Stimulated activated CD8-positive, alpha-beta memory T cell treated with anti-CD3 and anti-CD28 coated beads, Interleukin-4, amount 100 ng/mL, for 24 hours (primary cell): ENCODE results near the gene CFAP65.

ENCODE experiments used
- DNase-seq: peaks from one replicate; pipeline ENCODE4 v3.0.0-alpha.2; 2020; ENCODE audit warnings: low read depth

Gene CFAP65

DNA sequence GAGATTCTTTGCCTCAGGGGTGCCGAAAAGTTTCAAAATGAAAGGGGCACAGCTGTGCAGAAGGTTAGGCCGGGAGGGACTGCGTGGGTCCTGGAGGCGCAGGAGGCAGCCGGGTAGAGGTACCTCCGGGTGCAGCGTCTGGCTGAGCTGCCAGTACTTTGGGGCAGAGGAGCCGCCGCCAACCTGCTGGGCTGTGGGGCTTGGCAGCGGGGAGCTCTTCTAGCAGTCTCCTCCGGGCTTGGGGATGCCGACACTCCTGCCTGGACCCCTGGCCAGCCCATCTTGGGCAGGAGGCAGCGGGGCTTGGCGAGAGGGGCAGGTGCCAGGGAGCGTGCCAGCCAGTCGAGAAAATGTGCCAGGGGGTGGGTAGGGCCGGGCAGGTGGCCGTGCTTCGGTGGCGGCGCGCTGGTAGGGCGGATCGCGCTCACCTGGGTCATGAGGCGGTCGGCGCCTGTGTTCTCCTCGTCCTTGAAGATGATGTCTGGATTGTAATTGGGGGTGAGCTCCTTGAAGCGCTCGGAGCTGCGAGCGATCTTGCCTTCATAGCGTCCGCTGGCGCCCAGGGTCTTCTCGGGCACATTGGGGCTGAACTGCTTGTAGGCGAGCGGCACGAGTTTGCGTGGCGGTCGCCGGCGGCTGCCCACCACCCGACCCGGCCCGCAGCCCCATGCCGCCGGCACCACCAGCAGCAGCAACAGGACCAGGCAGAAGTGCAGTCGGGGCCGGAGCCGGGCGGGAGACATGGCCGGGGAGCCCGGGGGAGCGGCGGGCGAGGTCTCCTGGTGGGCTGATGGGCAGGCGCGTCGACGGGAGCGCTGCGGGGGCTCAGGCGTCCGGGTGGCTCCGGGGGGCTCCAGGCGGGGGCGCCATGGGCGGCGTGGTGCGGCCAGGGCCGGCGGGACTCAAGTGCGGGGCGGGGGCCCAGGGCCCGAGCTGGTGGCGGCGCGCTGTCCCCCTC lies 18.7 kb upstream of the CFAP65 start:
- DNase-seq, result no peak

DNA sequence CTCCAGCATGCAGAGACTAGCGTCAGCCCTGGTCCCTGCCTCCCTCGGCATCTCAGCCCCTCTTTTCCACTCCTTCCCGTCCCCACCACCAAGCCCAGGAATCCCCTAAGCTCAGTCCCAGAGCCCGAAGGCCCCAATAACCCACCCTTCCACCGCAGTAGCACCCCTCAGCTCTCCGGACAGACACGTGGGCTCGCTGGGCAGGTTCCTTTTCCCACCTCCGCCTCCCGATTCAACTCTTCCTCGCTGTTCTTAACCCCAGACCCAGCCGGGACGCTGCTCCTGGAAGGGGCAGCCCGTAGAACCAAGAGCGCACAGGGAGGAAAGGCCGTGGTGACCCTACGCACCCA lies 18.0 kb upstream of the CFAP65 start:
- DNase-seq, result no peak

DNA sequence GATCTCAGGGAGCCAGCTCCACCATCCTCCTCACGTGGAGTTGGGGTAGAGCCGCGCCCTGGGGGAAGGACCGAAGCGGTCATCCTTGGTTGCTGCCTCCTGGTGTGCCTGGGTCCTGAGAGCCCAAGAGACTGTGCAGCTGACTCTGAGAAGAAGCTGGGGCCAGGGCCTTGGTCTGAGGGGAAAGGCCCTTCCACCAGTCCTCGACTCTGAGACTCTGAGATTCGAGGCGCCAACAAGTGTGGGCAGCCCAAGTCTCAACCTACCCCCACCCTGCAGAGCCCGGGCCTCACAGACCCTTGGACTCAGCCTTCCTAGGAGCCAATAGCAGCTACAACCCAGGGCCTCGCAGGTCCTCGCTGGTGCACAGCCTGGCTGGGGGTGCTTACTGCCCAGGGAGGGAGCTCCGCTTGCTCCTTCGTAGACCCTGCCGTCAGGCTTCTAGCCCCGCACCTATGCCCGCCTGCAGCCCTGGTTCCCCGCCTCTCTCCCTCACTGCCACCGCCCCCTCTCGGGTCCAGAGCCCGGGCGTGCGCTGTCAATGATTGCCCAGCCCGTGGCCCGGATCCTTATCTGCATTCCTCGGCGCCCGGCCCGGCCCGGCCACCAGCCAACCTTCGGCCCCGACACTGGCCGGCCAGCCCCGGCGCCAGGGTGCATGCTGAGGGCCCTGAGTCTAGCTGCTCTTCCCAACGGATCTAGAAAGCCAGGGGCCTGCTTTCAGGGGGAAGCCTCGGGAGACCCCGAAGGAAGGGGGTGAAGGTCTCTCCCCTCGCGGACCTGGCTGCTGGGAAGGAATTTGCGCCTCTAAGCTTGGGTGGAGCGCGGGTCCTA lies 17.4 kb upstream of the CFAP65 start:
- no peak for DNase-seq

DNA sequence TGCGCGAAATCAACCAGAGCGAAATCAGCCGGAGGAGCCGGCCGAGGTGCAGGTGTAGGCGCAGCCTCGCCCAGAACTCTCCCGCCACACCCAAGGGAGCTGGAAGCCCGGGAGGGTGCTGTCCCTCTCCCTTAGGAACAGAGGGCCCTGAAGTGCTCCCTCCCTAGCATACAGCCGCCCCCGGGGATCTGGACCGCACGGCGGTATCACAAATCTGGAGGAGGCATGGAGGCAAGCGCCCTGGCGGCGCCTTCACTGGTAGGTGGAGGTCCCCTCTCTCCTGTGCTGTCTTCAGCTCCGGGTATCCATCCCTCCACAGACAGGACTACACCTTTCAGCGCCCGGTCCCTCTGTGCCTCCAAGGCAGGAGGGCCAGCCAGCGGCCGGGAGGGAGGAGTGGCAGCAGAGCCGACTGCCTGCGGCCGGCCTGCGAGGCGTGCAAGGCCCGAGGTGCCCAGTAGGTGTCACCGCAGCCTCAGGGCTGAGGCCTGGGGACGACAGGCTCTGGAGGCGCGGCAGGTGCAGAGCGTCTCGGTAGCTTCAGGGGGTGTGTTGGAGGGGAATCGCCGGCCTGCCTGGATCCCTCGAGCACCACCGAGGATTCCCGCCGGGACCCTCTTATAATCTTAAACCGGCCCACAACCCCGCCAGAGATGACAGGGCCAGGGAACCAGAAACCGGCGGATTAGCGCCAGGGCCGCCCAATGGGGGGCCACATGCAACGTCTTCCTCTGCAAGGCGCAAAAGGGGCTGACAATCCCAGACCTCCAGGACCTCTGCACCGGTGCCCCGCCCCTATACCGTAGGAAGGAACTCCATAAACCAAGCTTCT lies 16.6 kb upstream of the CFAP65 start:
- DNase-seq, result peak; percentile 70

DNA sequence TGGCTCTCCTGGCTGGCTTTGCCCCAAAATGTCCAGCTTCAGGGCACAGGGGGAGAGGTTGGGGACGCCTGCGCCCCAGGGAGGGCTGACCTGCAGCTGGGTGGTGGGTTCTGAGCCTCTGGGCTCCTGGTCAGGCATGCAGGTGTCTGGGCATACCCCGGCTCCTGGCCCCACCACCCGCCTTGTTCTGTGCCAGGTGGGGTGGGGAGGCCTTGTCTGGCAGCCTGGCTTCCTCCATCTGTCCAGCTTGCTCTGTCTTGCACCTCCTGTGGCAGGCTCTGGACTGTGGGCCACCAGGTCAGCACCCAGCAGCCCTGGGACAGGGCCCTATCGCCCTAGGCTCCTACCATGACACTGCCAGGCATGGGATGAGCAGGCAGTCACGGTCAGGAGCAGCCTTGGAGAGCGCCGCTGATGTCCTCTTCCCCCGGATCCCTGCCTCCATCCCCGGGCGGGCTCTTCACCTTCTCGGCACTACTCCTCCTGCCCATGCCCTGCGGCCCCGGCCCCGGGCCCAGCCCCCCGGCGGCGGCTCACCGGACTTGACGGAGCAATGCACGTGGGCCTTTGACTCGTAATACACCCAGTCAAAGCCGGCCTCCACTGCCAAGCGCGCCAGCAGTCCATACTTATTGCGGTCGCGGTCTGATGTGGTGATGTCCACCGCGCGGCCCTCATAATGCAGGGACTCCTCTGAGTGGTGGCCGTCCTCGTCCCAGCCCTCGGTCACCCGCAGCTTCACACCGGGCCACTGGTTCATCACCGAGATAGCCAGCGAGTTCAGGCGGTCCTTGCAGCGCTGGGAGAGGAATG lies 15.8 kb upstream of the CFAP65 start:
- no peak for DNase-seq

- no peak for DNase-seq
Measured at GRCh38 chr2:219056176-219056895, 15.0 kb upstream of the CFAP65 start.

GRCh38 chr2:219054956-219055903 lies 13.9 kb upstream of the CFAP65 start:
- no peak for DNase-seq

DNA sequence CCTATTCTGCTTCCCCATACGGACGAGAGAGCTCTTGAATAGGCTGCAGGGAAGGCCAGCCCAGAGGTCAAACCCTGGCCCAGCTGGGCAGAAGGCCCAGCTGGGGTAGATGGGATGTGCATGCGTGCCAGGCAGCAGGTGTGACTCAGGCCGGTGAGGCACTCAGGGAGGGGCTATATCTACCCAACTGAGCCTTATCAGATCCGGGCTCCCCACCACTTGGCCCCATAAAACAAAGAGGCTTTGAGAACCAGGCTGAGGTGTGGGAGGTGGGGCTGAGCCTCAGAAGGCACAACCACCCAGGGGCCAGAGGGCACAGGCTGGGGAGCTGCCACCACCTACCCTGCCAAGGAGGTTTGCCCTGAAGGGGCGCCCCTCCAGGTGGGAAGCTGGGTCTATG lies 8.0 kb upstream of the CFAP65 start:
- DNase-seq, result no peak

- DNase-seq, result no peak
Measured at GRCh38 chr2:219045937-219046550, 4.7 kb upstream of the CFAP65 start.

DNA sequence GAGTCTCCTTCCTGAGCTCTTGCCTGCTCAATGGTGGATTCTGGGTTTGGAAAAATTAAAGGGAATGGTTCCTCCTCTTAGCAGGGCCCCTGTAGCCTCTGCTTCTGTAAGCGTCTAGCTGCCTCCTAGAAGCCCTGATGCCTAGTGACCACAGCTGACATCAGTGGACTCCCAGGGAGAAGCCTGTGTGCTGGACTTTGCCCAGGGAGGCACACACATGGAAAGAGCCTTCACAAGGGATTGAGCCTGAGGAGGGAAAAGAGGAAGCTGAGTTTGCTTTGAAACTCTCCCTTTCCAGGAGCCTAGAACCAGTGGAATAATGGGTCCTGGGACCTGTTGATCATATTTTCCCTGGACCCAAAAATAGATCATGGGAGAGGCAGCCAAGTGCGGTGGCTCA lies 1.4 kb upstream of the CFAP65 start:
- no peak for DNase-seq

GRCh38 chr2:219042157-219042556 lies 841 bp upstream of the CFAP65 start:
- no peak for DNase-seq

DNA sequence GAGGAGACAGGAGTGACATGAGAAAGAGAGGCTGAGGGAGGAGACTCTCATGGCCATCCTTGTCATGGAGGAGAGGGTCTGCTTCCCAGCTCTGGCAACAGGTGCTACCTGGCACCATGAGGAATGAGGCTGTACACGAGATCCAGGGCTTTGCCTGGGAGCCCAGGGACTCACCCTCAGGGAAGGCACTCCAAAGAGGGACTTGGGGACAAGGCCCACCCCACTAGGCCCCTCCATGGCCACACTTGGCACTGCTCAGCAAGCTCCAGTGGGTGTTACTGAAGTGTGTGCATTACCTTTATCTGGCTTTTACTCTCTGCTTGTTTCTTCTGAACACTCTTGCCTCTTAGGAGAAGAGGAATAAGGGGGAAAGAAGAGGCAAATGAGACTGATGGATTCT lies 2.7 kb downstream of the CFAP65 start:
- DNase-seq, result no peak

DNA sequence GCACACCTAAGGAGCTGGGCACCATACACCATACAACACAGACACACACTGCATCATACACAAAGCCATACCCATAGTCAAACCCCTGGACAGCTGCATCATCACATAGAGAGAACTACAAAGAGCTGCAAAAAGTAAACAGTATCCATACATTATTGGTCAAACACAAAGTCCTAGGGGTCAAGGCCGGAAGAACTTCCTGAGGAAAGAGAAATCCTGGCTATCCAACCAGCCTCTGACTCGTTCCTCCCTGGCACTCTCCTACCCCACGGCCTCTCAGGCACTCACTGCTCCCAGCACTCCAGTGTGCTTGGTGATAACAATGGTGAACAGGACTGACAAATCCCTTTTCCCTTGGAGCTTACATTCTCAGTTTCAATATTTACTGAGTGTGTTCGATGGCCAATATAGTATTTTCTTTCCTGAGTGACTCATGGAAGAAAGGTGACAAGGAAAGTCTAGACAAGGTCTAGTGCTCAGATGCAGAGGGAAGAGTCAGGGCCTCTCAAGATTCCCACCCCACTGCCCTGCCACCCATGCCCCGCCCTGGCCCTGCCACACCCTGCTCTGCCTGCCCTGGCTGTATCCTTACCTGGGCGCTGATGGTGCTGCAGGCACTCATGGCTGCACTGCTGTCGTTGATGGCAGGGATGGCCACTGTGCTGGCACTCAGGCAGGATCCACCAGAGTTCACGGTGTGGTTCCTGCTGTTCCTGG lies 3.4 kb downstream of the CFAP65 start:
- no peak for DNase-seq

GRCh38 chr2:219035942-219036341 lies 5.4 kb downstream of the CFAP65 start:
- no peak for DNase-seq

DNA sequence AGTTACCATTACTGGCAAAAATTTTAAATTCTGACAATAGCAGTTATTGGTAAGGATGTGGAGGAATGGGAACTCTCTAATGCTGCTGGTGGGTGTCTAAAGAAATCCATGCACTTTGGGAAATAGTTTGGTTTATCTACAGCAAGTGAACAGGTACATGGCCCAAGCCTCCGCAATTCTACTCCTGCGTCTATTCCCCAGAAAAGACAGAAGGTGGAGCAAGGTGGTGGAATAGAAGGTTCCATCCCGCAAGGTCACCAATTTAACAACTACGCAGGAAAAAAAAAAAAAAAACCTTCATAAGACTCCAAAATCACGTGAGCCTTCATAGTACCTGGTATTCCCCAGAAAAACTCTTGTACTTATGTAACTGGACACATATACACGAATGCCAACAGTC lies 6.5 kb downstream of the CFAP65 start:
- no peak for DNase-seq

DNA sequence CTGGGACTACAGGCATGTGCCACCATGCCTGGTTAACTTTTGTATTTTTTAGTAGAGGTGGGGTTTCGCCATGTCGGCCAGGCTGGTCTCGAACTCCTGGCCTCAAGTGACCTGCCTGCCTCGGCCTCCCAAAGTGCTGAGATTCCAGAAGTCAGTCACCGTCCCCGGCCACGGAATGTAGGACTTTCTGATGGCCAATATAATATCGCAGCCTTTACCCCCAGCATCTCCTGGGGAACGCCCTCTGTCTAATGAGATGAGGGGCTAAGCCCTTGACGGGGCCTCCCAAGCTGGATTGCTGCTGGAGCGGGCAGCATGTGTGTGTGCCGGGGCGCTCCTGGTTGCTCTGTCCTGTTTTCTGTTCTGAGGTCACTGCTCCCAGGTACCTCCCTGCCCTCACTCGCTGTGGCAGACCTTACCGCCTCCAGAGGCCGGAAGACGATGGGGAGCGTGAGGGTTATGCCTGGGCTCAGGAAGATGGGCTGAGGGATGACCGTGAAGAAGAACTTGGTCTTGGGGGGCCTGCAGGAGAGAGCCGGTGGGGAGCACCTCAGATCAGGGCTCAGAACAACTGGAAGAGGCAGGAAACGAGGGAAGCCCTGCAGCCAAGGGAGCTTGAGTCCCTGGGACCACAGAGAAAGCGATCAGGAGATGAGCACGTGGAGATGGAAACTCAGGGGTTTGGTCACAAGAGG lies 9.1 kb downstream of the CFAP65 start:
- DNase-seq, result no peak

DNA sequence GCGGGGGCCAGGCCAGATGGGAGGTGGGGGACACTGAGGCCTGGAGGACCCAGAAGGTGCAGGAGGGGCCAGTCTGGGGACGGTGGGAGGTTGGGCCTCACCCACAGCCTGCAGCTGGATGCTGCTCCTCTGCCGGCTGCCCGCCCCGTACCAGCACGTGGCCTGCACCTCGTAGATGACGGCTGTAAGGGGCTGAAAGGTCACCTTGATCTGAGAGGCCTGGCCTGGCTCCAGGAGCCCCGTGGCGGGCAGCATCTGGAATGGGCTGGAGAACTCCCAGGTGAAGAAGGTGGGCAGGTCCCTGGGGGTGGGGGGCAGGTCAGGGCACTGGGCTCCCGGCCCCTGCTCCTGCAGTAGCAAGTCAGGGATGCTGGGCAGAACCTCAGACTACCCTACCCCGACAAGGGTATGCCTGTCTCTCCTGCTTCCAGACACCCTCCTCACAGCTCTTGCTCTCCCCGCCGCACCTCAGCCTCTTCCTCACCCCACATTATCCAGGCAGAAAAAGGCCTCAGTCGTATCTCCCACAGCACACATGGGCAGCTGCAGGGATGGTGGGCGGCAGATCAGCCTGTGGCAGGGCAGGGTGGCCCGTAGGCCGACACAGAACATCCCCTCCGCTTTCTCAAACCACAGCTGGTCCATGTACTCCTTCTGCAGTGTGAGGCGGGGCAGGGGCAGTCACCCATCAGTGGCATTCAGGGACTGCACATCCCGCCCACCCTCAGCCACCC lies 10.1 kb downstream of the CFAP65 start:
- no peak for DNase-seq
